HepG2 (cell line): ENCODE results near the gene TK1. TPM values are rescaled to one million over a fixed set of nuclear protein-coding genes. Genes with fewer than 3 reads are reported as not detected.

Experiments used
- CEBPB ChIP-seq: IDR thresholded peaks from 2 replicates; pipeline ENCODE4 v1.6.1; 2011; ENCODE audit warnings: low read depth, low read length, improper control_type of control experiment, borderline replicate concordance
- FUBP1 ChIP-seq: sonication (generic); formaldehyde crosslinking; IDR thresholded peaks from 2 replicates; pipeline ENCODE4 v1.5.1; 2020; ENCODE audit warnings: missing genetic modification reagents, mild to moderate bottlenecking, borderline replicate concordance
- HMGXB4 ChIP-seq, 2 experiments: sonication (generic) in 1 of 2; formaldehyde crosslinking in 1 of 2; IDR thresholded peaks; 2 replicates each; pipeline versions ENCODE4 v1.4.0 to v1.6.1; 2018 to 2020; ENCODE audit warnings: missing genetic modification reagents in 2 of 2, borderline replicate concordance in 1 of 2, low read depth in 1 of 2, mild to moderate bottlenecking in 1 of 2, missing biosample characterization in 1 of 2
- KMT2B ChIP-seq: IDR thresholded peaks from 2 replicates; pipeline ENCODE4 v1.6.1; 2016; ENCODE audit warnings: missing genetic modification reagents, missing compliant biosample characterization
- MEIS1 ChIP-seq: sonication (generic); formaldehyde crosslinking; IDR thresholded peaks from 2 replicates; pipeline ENCODE4 v1.9.0; 2021; ENCODE audit warnings: mild to moderate bottlenecking, missing genetic modification reagents, moderate library complexity, borderline replicate concordance
- PCBP1 ChIP-seq: fragments of 200-400 bp; formaldehyde crosslinking; IDR thresholded peaks from 2 replicates; pipeline ENCODE4 v1.6.1; 2017; ENCODE audit warnings: mild to moderate bottlenecking, low read depth, low read length, borderline replicate concordance
- THAP9 ChIP-seq: sonication (generic); formaldehyde crosslinking; IDR thresholded peaks from 2 replicates; pipeline ENCODE4; 2020; ENCODE audit warnings: missing genetic modification reagents, mild to moderate bottlenecking, borderline replicate concordance
- ZBED4 ChIP-seq: sonication (generic); formaldehyde crosslinking; IDR thresholded peaks from 2 replicates; pipeline ENCODE4 v1.4.0; 2020; ENCODE audit warnings: missing genetic modification reagents, borderline replicate concordance
- ZNF274 ChIP-seq: sonication (generic); formaldehyde crosslinking; IDR thresholded peaks from 2 replicates; pipeline ENCODE4 v1.5.1; 2020; ENCODE audit warnings: mild to moderate bottlenecking, missing genetic modification reagents
- ZNF569 ChIP-seq: sonication (generic); formaldehyde crosslinking; IDR thresholded peaks from 2 replicates; pipeline ENCODE4 v1.5.0; 2020; ENCODE audit warnings: mild to moderate bottlenecking, missing genetic modification reagents, moderate library complexity, borderline replicate concordance
- ZNF615 ChIP-seq: sonication (generic); formaldehyde crosslinking; IDR thresholded peaks from 2 replicates; pipeline ENCODE4 v1.5.0; 2020; ENCODE audit warnings: mild to moderate bottlenecking, missing genetic modification reagents, borderline replicate concordance
- ZNF740 ChIP-seq: sonication (generic); formaldehyde crosslinking; IDR thresholded peaks from 2 replicates; pipeline ENCODE4 v1.4.0; 2020; ENCODE audit warnings: missing genetic modification reagents
- polyA plus RNA-seq, 8 experiments: library from polyadenylated mRNA; depleted of rRNA in 3 of 8; stranded (reverse) in 7 of 8; unstranded in 1 of 8; fragments of >200 nt; fragmentation: Illumina TruSeq in 4 of 8; extraction: Trizol in 4 of 8; gene quantifications; 2 replicates each; pipeline versions ENCODE4 v1.2.1 to v1.2.3, GENCODE V29; 2011 to 2016; ENCODE audit warnings: low read depth in 4 of 8, missing spikeins in 1 of 8, mixed read lengths in 1 of 8; ENCODE audit not compliant: insufficient read depth in 1 of 8
- total RNA-seq, 5 experiments: library from RNA; depleted of rRNA; stranded (reverse); fragments of >200 nt; fragmentation: Illumina TruSeq; extraction: Trizol; gene quantifications; 2 replicates each; pipeline ENCODE4 v1.2.3, GENCODE V29; 2016; ENCODE audit warnings: low read depth in 1 of 5

The TK1 gene
- total and polyA plus RNA-seq, 2 of the 13 experiments (the other 11 are each of a cell fraction or from before 2014, with no cell fraction given), result 45.0 to 96.0 TPM

- TF ChIP-seq PCBP1 (no peak), CEBPB (no peak), THAP9 (no peak; the same call in 1 of the 2 replicates), FUBP1 (CRISPR knock-in tag) (peak; percentile 33; the same call in 1 of the 2 replicates), MEIS1 (peak; percentile 34; the same call in 1 of the 2 replicates), ZNF569 (CRISPR knock-in tag) (no peak), ZNF740 (CRISPR knock-in tag) (no peak), KMT2B (CRISPR knock-in tag) (0 out of 2 replicates have a peak, but pooled peaks have one; percentile 7), ZBED4 (CRISPR knock-in tag) (peak; percentile 49; the same call in 1 of the 2 replicates), HMGXB4 (CRISPR knock-in tag; IDR thresholded peaks at IDR 0.05; ENCODE audit: borderline replicate concordance in 1 of 2, low read depth in 1 of 2) (peak in 1 of 2 experiments; percentile 21; a peak in 1 of 4 replicates), ZNF615 (CRISPR knock-in tag) (no peak), ZNF274 (peak; percentile 30; the same call in 1 of the 2 replicates)
Measured at GRCh38 chr17:78140169-78141051, 46.4 kb downstream of the TK1 start (continued).
